NCI-H345 (cell line): ENCODE results near the gene TOMM20.
"Not testable (repeated sequence)": the region's sequence is repeated elsewhere in the genome, so short reads cannot be mapped to it uniquely, and the experiment has no call there.

ENCODE experiments used
- DNase-seq: peaks from one replicate; lab custom pipeline; 2025; lab: John Stamatoyannopoulos, UW

TOMM20 gene

GRCh38 chr1:235079443-235080296, 49.0 kb downstream of the TOMM20 start:
- no peak for DNase-seq

GRCh38 chr1:235078480-235079381, 49.9 kb downstream of the TOMM20 start:
- no peak for DNase-seq

- DNase-seq: no peak
Measured at GRCh38 chr1:235077571-235078479, 50.8 kb downstream of the TOMM20 start.

GRCh38 chr1:235077163-235077540, 51.5 kb downstream of the TOMM20 start:
- no peak for DNase-seq

GRCh38 chr1:235076504-235077162, 52.0 kb downstream of the TOMM20 start:
- DNase-seq: no peak

GRCh38 chr1:235075777-235076308, 52.8 kb downstream of the TOMM20 start:
- no peak for DNase-seq

GRCh38 chr1:235075048-235075776, 53.4 kb downstream of the TOMM20 start:
- DNase-seq: peak; percentile 18

- DNase-seq: peak; percentile 68
Measured at GRCh38 chr1:235074523-235075047, 54.1 kb downstream of the TOMM20 start.

GRCh38 chr1:235073968-235074522, 54.6 kb downstream of the TOMM20 start:
- peak; percentile 45 for DNase-seq

GRCh38 chr1:235073331-235073967, 55.2 kb downstream of the TOMM20 start:
- no peak for DNase-seq

GRCh38 chr1:235072577-235072976, 56.1 kb downstream of the TOMM20 start:
- DNase-seq: not testable (repeated sequence)

GRCh38 chr1:235072096-235072495, 56.5 kb downstream of the TOMM20 start:
- DNase-seq: no peak

GRCh38 chr1:235070819-235071218, 57.8 kb downstream of the TOMM20 start:
- DNase-seq: no peak

GRCh38 chr1:235069577-235070563, 58.8 kb downstream of the TOMM20 start:
- DNase-seq: peak; percentile 91

- no peak for DNase-seq
Measured at GRCh38 chr1:235069176-235069575, 59.5 kb downstream of the TOMM20 start.

GRCh38 chr1:235068158-235069121, 60.2 kb downstream of the TOMM20 start:
- DNase-seq: no peak
